CD4-positive, alpha-beta T cell treated with Interferon gamma for 1 hour (primary cell): ENCODE data around the gene SEMA5A.

Experiments used
- DNase-seq: peaks from one replicate; pipeline ENCODE4 v3.0.0-alpha.2; 2020

Gene SEMA5A

DNA sequence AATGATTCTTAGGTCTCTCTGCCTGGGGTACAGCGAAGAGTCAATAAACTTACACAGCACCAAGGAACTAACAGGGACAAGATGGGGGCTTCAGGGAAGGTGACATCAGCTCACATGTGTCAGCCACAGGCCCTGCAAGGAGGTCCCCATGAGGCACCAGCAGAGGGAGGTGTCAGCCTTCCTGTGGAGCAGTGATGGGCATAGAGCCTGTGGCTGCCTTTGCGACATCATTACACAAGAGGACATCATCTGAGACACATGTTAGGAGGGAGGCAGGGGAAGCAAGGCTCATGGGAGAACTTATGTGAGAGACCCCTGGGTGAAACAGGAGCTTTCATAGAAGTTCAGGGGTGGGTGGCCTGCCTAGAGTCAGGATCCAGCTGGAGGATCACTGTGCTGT lies 389.6 kb downstream of the SEMA5A start:
- no peak for DNase-seq

DNA sequence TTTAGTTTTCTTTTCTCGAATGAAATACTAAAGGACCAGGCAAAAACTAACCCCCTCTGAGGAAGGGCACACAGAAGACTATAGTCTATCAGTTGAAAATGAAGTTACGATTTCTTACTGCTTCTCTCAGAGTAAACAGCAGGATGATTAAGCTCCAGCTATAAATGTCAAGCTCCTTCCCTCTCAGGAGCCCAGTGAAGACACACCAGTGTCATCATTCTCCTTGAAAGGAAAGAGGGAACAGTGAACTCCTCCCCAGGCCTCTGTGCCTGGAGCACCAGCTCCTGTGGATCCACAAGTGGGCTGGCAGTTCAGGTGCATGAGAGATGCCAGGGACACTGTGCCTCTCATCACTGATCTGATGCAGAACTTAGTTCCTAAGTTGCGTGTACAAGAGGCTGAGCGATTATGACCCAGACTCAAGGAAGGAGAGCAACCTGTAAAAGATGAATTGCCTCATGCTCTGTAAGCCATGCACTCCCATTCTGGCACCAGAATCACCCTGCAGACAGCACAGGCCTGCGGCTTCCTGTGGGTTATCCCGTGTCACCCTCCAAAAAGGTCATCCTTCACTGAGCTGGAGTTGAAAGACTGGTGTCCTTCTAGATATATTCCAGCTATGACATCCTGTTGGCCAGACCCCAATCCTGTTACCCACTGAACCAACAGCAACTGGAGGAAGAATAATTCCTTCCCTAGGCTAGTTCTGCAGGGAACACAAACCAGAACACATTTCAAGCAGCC lies 394.0 kb downstream of the SEMA5A start:
- DNase-seq: no peak

DNA sequence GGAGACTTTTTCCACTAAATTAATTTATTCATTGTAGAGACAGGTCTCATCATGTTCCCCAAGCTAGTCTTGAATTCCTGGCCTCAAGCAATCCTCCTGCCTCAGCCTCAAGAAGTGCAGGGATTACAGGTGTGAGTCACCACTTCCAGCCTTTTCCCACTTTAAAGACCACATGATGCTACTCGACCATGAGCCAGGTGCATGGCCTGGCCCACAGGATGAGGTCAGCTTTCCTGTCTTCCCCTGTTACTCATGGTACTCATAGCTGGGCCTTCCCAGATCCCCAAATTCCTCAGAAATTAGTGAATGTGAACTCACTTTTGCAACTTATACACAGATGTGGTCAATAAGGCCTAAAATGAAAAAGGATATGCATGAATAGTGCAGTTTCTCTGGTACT lies 395.9 kb downstream of the SEMA5A start:
- no peak for DNase-seq

DNA sequence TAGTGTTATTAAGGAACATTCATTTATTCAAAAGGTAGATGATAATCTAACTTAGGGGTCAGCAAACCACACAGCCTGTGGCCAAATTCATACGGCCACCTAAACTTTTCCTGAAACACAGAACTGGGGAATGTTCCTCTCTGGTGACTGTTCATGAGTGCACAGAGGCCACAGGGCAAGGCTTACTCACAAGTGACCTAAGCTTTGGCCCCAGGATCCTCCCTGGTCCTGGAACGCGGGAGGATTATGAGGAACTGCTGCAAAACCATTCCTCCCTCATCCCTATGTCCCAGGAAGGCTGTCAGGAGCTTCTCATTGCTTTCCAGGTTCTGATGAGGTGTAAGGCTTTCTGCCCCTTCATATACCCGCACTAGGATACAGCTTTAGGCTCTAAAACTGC lies 397.6 kb downstream of the SEMA5A start:
- no peak for DNase-seq

- no peak for DNase-seq
Measured at GRCh38 chr5:9140711-9141110, 405.2 kb downstream of the SEMA5A start.

DNA sequence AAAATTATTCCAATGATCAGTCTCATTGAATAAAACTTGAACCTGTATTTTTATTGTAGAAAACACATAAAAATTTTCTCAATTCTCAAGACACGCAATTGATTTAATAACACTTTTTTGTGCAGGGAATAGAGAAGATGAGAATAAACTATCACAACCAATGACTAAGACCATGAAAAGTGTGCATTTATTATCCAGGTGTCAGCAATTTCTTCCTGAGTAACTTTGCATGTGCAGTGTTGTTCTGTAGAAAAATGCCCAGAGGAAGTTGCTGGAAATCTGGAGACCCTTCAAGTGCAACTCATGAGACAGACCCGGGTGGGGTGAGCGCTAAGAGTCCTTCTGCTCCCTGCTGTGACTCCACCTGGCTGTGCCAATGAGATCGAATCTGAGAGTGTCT lies 405.7 kb downstream of the SEMA5A start:
- DNase-seq: no peak

GRCh38 chr5:9139344-9139743 lies 406.5 kb downstream of the SEMA5A start:
- no peak for DNase-seq

GRCh38 chr5:9128136-9128535 lies 417.7 kb downstream of the SEMA5A start:
- no peak for DNase-seq

GRCh38 chr5:9126490-9126889 lies 419.4 kb downstream of the SEMA5A start:
- DNase-seq: no peak

GRCh38 chr5:9125852-9126251 lies 420.0 kb downstream of the SEMA5A start:
- no peak for DNase-seq

GRCh38 chr5:9124838-9125237 lies 421.0 kb downstream of the SEMA5A start:
- DNase-seq: no peak

GRCh38 chr5:9124071-9124470 lies 421.8 kb downstream of the SEMA5A start:
- DNase-seq: no peak

GRCh38 chr5:9122528-9122927 lies 423.3 kb downstream of the SEMA5A start:
- no peak for DNase-seq

DNA sequence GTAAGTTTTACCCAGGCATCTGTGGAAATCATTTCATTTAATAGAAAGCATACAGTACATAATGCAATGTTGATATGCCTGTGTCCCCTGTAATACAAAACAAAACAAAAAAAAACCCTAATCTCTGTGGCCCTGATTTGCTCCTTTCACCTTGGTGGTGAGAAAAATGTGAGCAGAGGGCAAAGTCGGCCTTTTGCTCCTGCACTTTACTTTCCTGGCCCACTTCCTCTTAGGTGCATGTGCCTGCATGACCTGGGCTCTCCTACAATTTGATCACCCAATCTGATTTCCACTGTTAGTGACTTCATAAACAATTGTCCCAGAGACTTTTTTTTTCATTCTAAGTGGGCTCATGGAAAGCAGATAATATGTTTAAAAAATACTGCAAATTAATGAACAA lies 424.3 kb downstream of the SEMA5A start:
- no peak for DNase-seq

- DNase-seq: no peak
Measured at GRCh38 chr5:9118852-9119251, 427.0 kb downstream of the SEMA5A start.

DNA sequence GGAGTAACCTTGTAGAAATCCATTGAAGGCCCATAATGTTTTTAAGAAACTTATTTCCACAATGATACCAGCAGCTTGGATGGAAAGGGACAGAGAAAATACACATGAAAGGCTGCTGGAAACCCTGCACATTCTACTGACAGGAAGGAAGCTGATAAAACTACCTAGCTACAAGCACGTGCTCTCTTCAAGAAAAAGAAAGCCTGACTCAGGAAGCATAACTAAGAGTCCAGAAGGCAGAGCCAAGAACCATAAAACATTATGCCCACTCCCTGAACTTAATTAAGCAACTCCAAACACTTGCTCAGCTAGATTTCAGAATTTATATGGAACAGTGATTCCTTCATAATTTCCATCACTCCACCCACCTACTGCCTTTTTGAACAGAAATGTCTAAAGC lies 430.8 kb downstream of the SEMA5A start:
- DNase-seq: no peak

- DNase-seq: no peak
Measured at GRCh38 chr5:9112520-9113291, 433.2 kb downstream of the SEMA5A start.

DNA sequence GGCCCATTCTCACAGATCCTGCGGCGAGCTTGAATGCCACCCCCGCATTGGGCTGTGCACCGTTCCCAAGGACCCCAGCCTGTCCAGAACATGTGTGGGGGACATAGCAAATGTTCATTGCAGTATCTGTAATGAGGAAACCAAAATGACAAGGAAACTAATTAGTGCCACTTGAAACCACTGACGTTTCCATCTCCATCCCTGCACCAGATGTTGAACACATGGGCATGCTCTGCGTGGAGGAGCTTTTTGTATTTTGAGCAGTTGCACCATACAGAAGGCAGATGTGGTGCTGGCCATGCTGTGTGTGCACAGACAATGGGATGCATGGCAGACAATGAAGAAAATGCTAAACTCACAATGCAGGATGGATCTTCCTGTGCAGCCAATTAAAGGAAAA lies 437.7 kb downstream of the SEMA5A start:
- DNase-seq: no peak

GRCh38 chr5:9105851-9106250 lies 440.0 kb downstream of the SEMA5A start:
- no peak for DNase-seq

DNA sequence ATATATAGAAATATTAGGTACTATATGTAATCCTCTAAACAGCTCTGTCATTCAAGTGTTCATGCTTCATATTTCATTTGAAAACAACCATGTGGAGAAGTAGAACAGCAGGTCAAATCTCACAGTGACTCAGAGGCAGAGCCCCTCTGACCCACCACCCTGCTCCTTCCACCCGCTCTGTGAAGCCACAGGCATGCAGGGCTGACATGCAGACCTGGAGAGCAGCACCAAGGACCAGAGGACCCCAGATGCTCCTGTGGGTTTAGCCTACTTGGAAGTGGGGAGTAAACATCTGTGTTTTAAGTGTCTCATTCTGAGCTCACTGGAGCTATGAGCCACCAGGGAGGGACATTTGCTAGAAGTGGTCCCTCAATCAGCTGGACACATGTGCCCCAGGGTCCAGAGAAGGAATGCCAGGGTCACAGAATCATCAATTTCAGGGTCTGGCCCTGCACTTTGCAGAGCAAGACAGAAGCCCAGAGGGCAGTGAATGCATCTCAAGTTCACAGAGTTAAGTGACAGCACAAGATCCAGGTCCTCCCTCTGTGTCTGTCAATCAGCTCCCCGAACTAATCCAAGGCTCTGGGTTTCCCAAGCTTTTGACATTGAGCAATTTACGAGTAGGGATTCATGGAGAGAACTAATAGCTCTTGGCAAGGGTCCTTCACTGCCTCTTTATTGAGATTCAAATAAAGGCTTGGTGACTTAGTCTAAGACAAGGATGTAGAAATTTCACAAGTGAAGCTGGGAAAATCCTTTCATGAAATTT lies 441.1 kb downstream of the SEMA5A start:
- DNase-seq: no peak

GRCh38 chr5:9103290-9103689 lies 442.6 kb downstream of the SEMA5A start:
- no peak for DNase-seq

- DNase-seq: no peak
Measured at GRCh38 chr5:9099689-9100088, 446.2 kb downstream of the SEMA5A start.

DNA sequence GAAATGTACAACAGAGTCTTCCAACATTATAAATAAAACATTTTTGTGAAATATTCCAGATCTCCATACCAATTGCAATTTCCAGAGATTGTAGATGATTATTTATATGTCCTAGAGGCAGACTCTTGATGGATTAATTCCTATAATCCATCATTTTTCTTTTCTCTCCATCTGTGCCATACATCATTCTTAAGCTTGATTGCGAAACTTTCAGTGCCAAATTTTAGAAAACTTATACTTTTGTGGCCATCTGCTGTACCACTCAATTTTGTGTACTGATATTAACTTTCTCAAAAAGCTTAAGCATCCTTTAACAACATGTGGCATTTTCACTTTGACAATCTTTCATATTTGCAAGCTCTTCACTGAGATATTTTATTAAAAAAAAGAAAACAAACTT lies 446.9 kb downstream of the SEMA5A start:
- no peak for DNase-seq

GRCh38 chr5:9094582-9094981 lies 451.3 kb downstream of the SEMA5A start:
- DNase-seq: no peak
